CD4-positive, alpha-beta T cell (primary cell): ENCODE data around the gene SEC62. TPM values are rescaled to one million over a fixed set of nuclear protein-coding genes. Genes with fewer than 3 reads are reported as not detected.

ENCODE experiments used
- ATAC-seq: fragments of 200-7000 bp; cut with Tn5 transposase; one replicate; pipeline ENCODE4 v1.10.0; 2022; ENCODE audit warnings: mild to moderate bottlenecking; ENCODE audit not compliant: poor library complexity
- CTCF ChIA-PET: fragments of 350-600 bp; sonication (Branson Sonifier 250); formaldehyde crosslinking; loops from one replicate; lab custom pipeline; 2021; ENCODE audit warnings: antibody characterized with exemption, inconsistent platforms; lab: Charles Lee
- POLR2A ChIA-PET: fragments of 350-600 bp; sonication (Branson Sonifier 250); formaldehyde crosslinking; loops from one replicate; lab custom pipeline; 2021; ENCODE audit warnings: antibody characterized with exemption, inconsistent platforms; lab: Charles Lee
- DNase-seq, 14 experiments: peaks; one replicate each; pipeline ENCODE4 v3.0.0-alpha.2; 2013 to 2020; ENCODE audit warnings: mixed read lengths in 2 of 14
- H3K27ac ChIP-seq, 2 donors: one replicate each; pipeline versions ENCODE4 v1.5.1 to v1.7.0; 2013; ENCODE audit warnings: low read length in 2 of 2, low read depth in 1 of 2, mild to moderate bottlenecking in 1 of 2
- H3K27me3 ChIP-seq, 2 experiments: 1 replicate in 1 of 2; 2 replicates in 1 of 2; pipeline versions ENCODE4 v1.6.1 to v1.7.0; 2013; ENCODE audit warnings: low read length in 2 of 2, control low read depth in 1 of 2, mild to moderate bottlenecking in 1 of 2, moderate library complexity in 1 of 2; ENCODE audit not compliant: insufficient read depth in 2 of 2, control insufficient read depth in 1 of 2
- H3K36me3 ChIP-seq: one replicate; pipeline ENCODE4 v1.6.1; 2013; ENCODE audit warnings: low read length, control low read depth; ENCODE audit not compliant: insufficient read depth
- H3K4me1 ChIP-seq: one replicate; pipeline ENCODE4 v1.6.1; 2013; ENCODE audit warnings: low read length, control low read depth; ENCODE audit not compliant: insufficient read depth
- H3K4me3 ChIP-seq: one replicate; pipeline ENCODE4 v1.5.1; 2013; ENCODE audit warnings: mild to moderate bottlenecking, low read length, moderate library complexity
- H3K9me3 ChIP-seq, 2 experiments: 1 replicate in 1 of 2; 2 replicates in 1 of 2; pipeline versions ENCODE4 v1.6.1 to v1.7.0; 2013; ENCODE audit warnings: low read length in 2 of 2, mild to moderate bottlenecking in 2 of 2, control low read depth in 1 of 2, moderate library complexity in 1 of 2; ENCODE audit not compliant: control insufficient read depth in 1 of 2, insufficient read depth in 1 of 2
- H3K27ac Mint-ChIP-seq: one replicate; pipeline ENCODE4 v1.8.0; 2020; ENCODE audit warnings: mixed read lengths
- H3K27me3 Mint-ChIP-seq: one replicate; pipeline ENCODE4 v1.8.0; 2021; ENCODE audit warnings: mixed read lengths
- H3K36me3 Mint-ChIP-seq: one replicate; pipeline ENCODE4 v1.8.0; 2021; ENCODE audit warnings: low read depth, mixed read lengths
- H3K4me1 Mint-ChIP-seq: one replicate; pipeline ENCODE4 v1.8.0; 2021; ENCODE audit warnings: low read depth, mixed read lengths
- H3K4me3 Mint-ChIP-seq: one replicate; pipeline ENCODE4 v1.8.0; 2020; ENCODE audit warnings: mild to moderate bottlenecking, mixed read lengths
- H3K9me3 Mint-ChIP-seq: one replicate; pipeline ENCODE4 v1.8.0; 2020; ENCODE audit warnings: mixed read lengths
- intact Hi-C, 2 experiments: fragments of 100-400 bp; cut with DNase I in 1 of 2; cut with micrococcal nuclease in 1 of 2; formaldehyde crosslinking; loops; one replicate each; pipeline versions ENCODE4 v1.15.1 to v1.9.0; 2023 to 2025; cut with DNase I, micrococcal nuclease
- total RNA-seq, 174 experiments: library from RNA in 2 of 174; stranded (reverse) in 2 of 174; gene quantifications; one replicate each; pipeline ENCODE4 v1.2.3 and lab custom pipeline; 2021 to 2026
- TF ChIP-seq, protein P1 (sequence below): fragments of 200-600 bp; IDR thresholded peaks from one replicate; pipeline ENCODE4 v1.8.0; 2022; ENCODE audit warnings: antibody characterized with exemption, mild to moderate bottlenecking

The SEC62 gene
- total RNA-seq, 2 experiments from 2014 or later: 113 to 117 TPM

DNA sequence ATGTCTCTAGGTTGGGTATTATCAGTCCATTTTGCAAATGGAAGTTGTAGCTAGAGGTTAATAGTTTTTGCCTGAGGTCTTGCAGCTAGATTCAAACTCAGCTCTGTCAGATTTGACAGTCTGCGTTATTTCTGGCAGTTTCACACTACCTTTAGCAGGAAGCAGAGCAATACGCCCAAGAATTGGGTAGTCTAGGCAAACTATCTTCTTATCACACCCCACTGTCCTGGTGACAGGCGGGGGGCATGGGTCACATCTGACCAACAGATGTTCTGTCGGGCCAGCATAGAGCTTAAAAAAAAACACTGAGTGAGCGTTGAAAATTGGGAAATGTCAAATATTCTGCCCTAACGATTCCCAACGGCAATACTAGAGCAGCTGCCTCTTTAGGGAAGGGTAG lies 76.9 kb downstream of the SEC62 start:
- intact Hi-C loops: loop anchor here in 1 of 2 experiments (5.0 kb wide), 1 partner anchor 36 kb away; no protein-coding TSS in a partner anchor
- H3K27ac Mint-ChIP-seq: no peak overlapping the region

DNA sequence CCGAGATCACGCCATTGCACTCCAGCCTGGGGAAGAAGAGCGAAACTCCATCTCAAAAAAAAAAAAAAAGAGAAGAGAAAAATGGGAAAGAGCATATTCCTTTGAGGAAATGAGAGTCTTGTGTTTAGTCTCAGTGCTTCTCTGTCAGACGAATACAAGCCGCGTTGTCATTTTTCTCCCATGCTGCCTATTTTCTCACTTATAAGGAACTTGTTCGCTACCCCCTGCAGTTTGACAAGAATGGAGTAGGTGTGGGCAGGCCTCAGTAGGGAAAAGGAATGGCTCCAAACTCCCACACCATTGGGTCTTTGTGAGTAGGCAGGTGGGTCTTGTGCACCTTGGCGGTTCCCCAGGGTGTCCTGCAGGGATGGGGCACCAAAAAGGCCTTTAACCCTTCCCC lies 77.7 kb downstream of the SEC62 start:
- Histone ChIP-seq H3K36me3 (no peaks in the 10 kb centered on the region), H3K27me3 (no peaks in the 10 kb centered on the region), H3K4me3 (no peak overlapping the region), H3K27ac (no peak overlapping the region), H3K4me1 (peaks cover 17% of the 10 kb centered on the region), H3K9me3 (no peaks in the 10 kb centered on the region)
- H3K27me3 Mint-ChIP-seq: no peaks in the 10 kb centered on the region
- H3K9me3 Mint-ChIP-seq: no peaks in the 10 kb centered on the region
- TF ChIP-seq, protein P1, sequence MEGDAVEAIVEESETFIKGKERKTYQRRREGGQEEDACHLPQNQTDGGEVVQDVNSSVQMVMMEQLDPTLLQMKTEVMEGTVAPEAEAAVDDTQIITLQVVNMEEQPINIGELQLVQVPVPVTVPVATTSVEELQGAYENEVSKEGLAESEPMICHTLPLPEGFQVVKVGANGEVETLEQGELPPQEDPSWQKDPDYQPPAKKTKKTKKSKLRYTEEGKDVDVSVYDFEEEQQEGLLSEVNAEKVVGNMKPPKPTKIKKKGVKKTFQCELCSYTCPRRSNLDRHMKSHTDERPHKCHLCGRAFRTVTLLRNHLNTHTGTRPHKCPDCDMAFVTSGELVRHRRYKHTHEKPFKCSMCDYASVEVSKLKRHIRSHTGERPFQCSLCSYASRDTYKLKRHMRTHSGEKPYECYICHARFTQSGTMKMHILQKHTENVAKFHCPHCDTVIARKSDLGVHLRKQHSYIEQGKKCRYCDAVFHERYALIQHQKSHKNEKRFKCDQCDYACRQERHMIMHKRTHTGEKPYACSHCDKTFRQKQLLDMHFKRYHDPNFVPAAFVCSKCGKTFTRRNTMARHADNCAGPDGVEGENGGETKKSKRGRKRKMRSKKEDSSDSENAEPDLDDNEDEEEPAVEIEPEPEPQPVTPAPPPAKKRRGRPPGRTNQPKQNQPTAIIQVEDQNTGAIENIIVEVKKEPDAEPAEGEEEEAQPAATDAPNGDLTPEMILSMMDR: no peak
- ATAC-seq (no peak), DNase-seq (no peak)
- peaks cover 12% of the 10 kb centered on the region for H3K36me3 Mint-ChIP-seq
- intact Hi-C loops: loop anchor here in 1 of 2 experiments (5.0 kb wide), 1 partner anchor 37 kb away; no protein-coding TSS in a partner anchor
- ChIA-PET CTCF (no interaction called here), POLR2A (interaction anchor here (1.2 kb wide), 1 partner anchor 10 kb away, joined by 4 read pairs; no protein-coding TSS in a partner anchor)
- H3K4me1 Mint-ChIP-seq: peaks cover 26% of the 10 kb centered on the region
- H3K4me3 Mint-ChIP-seq: no peak overlapping the region
- peak overlapping the region; percentile 56 for H3K27ac Mint-ChIP-seq

More for the DNA sequence above, 76.9 kb downstream of the SEC62 start:
- Histone ChIP-seq H3K9me3 (no peaks in the 10 kb centered on the region), H3K36me3 (no peaks in the 10 kb centered on the region), H3K27me3 (no peaks in the 10 kb centered on the region), H3K4me1 (peaks cover 24% of the 10 kb centered on the region), H3K27ac (no peak overlapping the region), H3K4me3 (no peak overlapping the region)
- H3K4me1 Mint-ChIP-seq: peaks cover 33% of the 10 kb centered on the region
- no peaks in the 10 kb centered on the region for H3K9me3 Mint-ChIP-seq
- CTCF ChIA-PET: no interaction called here
- no peak overlapping the region for H3K4me3 Mint-ChIP-seq
- DNase-seq (no peak), ATAC-seq (no peak)
- TF ChIP-seq, protein P1: no peak
- H3K27me3 Mint-ChIP-seq: no peaks in the 10 kb centered on the region
- H3K36me3 Mint-ChIP-seq: peaks cover 12% of the 10 kb centered on the region
- POLR2A ChIA-PET: interaction anchor here (0.6 kb wide), 2 partner anchors 56 to 60 kb away, joined by 3 to 4 read pairs; no protein-coding TSS in a partner anchor

DNA sequence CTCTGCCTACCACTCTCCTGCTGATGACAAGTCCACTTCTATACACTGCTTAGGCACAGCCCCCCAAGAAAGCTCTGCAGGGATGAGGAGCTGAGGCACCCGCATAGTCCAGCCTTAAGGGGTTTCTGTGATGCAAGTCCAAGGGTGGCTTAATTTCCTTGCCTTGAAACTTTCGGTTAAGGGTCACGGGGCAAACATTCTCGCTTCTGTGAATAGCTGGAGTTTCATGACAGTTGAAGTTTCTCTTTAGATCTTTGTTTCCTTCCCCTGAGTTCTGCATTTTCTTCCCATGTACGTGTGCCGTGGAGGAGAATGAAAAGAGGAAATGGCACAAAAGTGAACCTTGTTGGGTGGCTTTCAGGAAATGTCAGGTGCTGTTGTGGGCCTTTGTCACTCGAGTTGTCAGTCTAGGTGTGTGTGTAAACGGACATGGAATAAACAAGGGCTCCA lies 78.2 kb downstream of the SEC62 start:
- Histone ChIP-seq H3K4me3 (no peak overlapping the region), H3K36me3 (no peaks in the 10 kb centered on the region), H3K9me3 (no peaks in the 10 kb centered on the region), H3K27ac (no peak overlapping the region), H3K4me1 (peaks cover 17% of the 10 kb centered on the region), H3K27me3 (no peaks in the 10 kb centered on the region)
- Mint-ChIP-seq H3K27me3 (no peaks in the 10 kb centered on the region), H3K4me1 (peaks cover 26% of the 10 kb centered on the region), H3K36me3 (peaks cover 12% of the 10 kb centered on the region), H3K4me3 (peak overlapping the region; percentile 21), H3K9me3 (no peaks in the 10 kb centered on the region), H3K27ac (peak overlapping the region; percentile 56)
- TF ChIP-seq, protein P1: no peak
- CTCF ChIA-PET: interaction anchor here (1.4 kb wide), 1 partner anchor 13 kb away, joined by 3 read pairs; no protein-coding TSS in a partner anchor
- ATAC-seq (no peak), DNase-seq (peak in 3 of 14 experiments; percentile 25 to 45 (median 40))
- intact Hi-C loops: loop anchor here in 1 of 2 experiments (5.0 kb wide), 1 partner anchor 38 kb away; no protein-coding TSS in a partner anchor
- POLR2A ChIA-PET: interaction anchor here (1.2 kb wide), 1 partner anchor 11 kb away, joined by 4 read pairs; no protein-coding TSS in a partner anchor
